Urothelium cell line (cell line): ENCODE measurements around the gene RPUSD1.
"Not testable (repeated sequence)": the region's sequence is repeated elsewhere in the genome, so short reads cannot be mapped to it uniquely, and the experiment has no call there.

Experiments
- DNase-seq: peaks from one replicate; pipeline ENCODE4 v3.0.0; 2011; ENCODE audit warnings: low spot score, mixed read lengths
- FAIRE-seq: peaks from 2 replicates; lab custom pipeline; 2011; peaks lifted over from hg19 to GRCh38; lab: Jason Lieb, UNC

The RPUSD1 gene

GRCh38 chr16:751152-752006 lies 36.8 kb downstream of the RPUSD1 start:
- FAIRE-seq = no peak
- DNase-seq = no peak

- FAIRE-seq (no peak), DNase-seq (no peak)
Measured at GRCh38 chr16:750485-750884, 37.7 kb downstream of the RPUSD1 start.

GRCh38 chr16:749010-749409 lies 39.2 kb downstream of the RPUSD1 start:
- no peak for FAIRE-seq
- no peak for DNase-seq

GRCh38 chr16:747978-748746 lies 40.0 kb downstream of the RPUSD1 start:
- DNase-seq (no peak), FAIRE-seq (no peak)

GRCh38 chr16:746637-747036 lies 41.5 kb downstream of the RPUSD1 start:
- no peak for DNase-seq
- no peak for FAIRE-seq

- peak; percentile 9 for FAIRE-seq
- DNase-seq = peak; percentile 68
Measured at GRCh38 chr16:745739-746138, 42.4 kb downstream of the RPUSD1 start.

- no peak for FAIRE-seq
- DNase-seq = no peak
Measured at GRCh38 chr16:743794-744500, 44.2 kb downstream of the RPUSD1 start.

- not testable (repeated sequence) for DNase-seq, FAIRE-seq
Measured at GRCh38 chr16:742894-743293, 45.3 kb downstream of the RPUSD1 start.

GRCh38 chr16:741986-742629 lies 46.1 kb downstream of the RPUSD1 start:
- no peak for FAIRE-seq
- no peak for DNase-seq

GRCh38 chr16:740764-741505 lies 47.2 kb downstream of the RPUSD1 start, which contains the start of gene CIAO3:
Gene CIAO3, minus strand, starts transcription at chr16:740997. Its CDS starts 12 bp downstream, at chr16:740985.
- FAIRE-seq = peak; percentile 77
- DNase-seq = peak; percentile 93

GRCh38 chr16:740459-740763 lies 47.8 kb downstream of the RPUSD1 start:
- FAIRE-seq (no peak), DNase-seq (no peak)

- DNase-seq = no peak
- FAIRE-seq = no peak
Measured at GRCh38 chr16:739560-740458, 48.4 kb downstream of the RPUSD1 start.

GRCh38 chr16:736936-737481 lies 51.2 kb downstream of the RPUSD1 start:
- DNase-seq (no peak), FAIRE-seq (no peak)

- DNase-seq (no peak), FAIRE-seq (no peak)
Measured at GRCh38 chr16:735982-736453, 52.2 kb downstream of the RPUSD1 start.

- FAIRE-seq (no peak), DNase-seq (no peak)
Measured at GRCh38 chr16:734981-735881, 53.0 kb downstream of the RPUSD1 start.
